ENCODE data around the gene ZCCHC24. TPM values are rescaled to one million over a fixed set of nuclear protein-coding genes. Genes with fewer than 3 reads are reported as not detected.

Gene ZCCHC24
- total RNA-seq, 1 experiment from 2014 or later, result 3.1 TPM

DNA sequence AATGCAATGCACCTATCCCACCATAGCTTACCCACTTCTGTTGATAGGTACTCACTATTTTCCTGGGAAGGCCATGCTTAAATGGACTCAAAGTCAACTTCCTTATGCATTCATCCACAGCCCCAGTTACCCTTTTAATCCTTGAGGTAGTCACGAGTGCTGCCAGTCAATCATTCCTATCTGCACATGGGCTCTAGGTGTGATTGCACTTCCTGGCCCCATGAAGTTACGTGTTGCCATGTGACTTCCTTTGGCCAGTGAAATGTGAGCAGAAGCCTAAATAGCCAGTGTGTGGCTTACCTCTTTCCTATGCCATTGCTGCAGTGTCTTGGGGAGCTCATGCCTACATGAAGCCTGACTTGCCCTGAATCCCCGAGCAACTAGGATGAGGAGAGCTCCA lies 43.4 kb upstream of the ZCCHC24 start:
- no peaks in the 10 kb centered on the region for H3K9me3 ChIP-seq
- ChIA-PET POLR2A (no interaction called here), CTCF (interaction anchor here (2.7 kb wide), 1 partner anchor 115 kb away, joined by 41 read pairs; no protein-coding TSS in a partner anchor)
- Mint-ChIP-seq H3K27ac (ENCODE audit: unreplicated experiment) (no peak overlapping the region), H3K4me1 (ENCODE audit: low read depth, unreplicated experiment) (peaks cover 6% of the 10 kb centered on the region), H3K9me3 (ENCODE audit: unreplicated experiment) (no peaks in the 10 kb centered on the region), H3K36me3 (ENCODE audit: insufficient read depth, unreplicated experiment) (no peaks in the 10 kb centered on the region), H3K27me3 (ENCODE audit: insufficient read depth, unreplicated experiment) (no peaks in the 10 kb centered on the region), H3K4me3 (ENCODE audit: unreplicated experiment) (no peak overlapping the region)
- BruUV-seq (replicated peaks), result no TSS peak
- intact Hi-C loops (cut with micrococcal nuclease; ENCODE audit: unreplicated experiment), result loop anchor here (5.0 kb wide), 1 partner anchor 102 kb away; no protein-coding TSS in a partner anchor
- no peak overlapping the region for H3K4me3 ChIP-seq (ENCODE audit: low read depth, low read length)
- DNase-seq, result no peak
- H3K36me3 ChIP-seq (ENCODE audit: control insufficient read depth, insufficient read depth, low read length), result no peaks in the 10 kb centered on the region
- no peaks in the 10 kb centered on the region; the same call in 1 of the 2 replicates for H3K27me3 ChIP-seq (replicated peaks; ENCODE audit: control insufficient read depth, insufficient read depth, low read length)
- no peak for TF ChIP-seq CTCF (IDR thresholded peaks at IDR 0.05; ENCODE audit: insufficient read depth in 1 of 2, low read depth in 1 of 2, low read length in 1 of 2, severe bottlenecking in 1 of 2, unreplicated experiment in 1 of 2)
- no peaks in the 10 kb centered on the region for H3K4me1 ChIP-seq

DNA sequence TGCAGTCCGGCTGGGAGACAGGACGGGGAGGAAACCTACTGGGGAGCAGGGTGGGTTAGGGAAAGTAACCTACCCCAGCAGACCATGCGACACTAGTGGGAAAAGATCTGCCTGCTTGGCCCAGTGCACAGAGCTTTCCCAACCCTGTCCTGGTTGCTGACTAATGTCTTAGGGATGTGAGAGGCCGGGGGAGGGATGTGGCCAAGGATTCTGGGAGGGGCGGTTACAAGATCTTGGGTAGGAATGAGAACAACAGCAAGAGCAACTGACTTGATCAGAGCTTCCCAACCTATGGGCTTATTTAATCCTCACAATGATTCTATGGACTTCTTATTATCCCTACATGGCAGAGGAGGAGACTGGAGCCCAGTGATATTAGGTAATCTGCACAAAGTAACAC lies 42.9 kb upstream of the ZCCHC24 start:
- H3K4me1 ChIP-seq, result no peaks in the 10 kb centered on the region
- peak in 1 of 2 experiments; percentile 17 for DNase-seq
- Mint-ChIP-seq H3K4me3 (ENCODE audit: unreplicated experiment) (no peak overlapping the region), H3K9me3 (ENCODE audit: unreplicated experiment) (no peaks in the 10 kb centered on the region), H3K27me3 (ENCODE audit: insufficient read depth, unreplicated experiment) (no peaks in the 10 kb centered on the region), H3K27ac (ENCODE audit: unreplicated experiment) (no peak overlapping the region), H3K4me1 (ENCODE audit: low read depth, unreplicated experiment) (peaks cover 6% of the 10 kb centered on the region), H3K36me3 (ENCODE audit: insufficient read depth, unreplicated experiment) (no peaks in the 10 kb centered on the region)
- no peaks in the 10 kb centered on the region for H3K36me3 ChIP-seq (ENCODE audit: control insufficient read depth, insufficient read depth, low read length)
- no peak overlapping the region for H3K4me3 ChIP-seq (ENCODE audit: low read depth, low read length)
- no peaks in the 10 kb centered on the region; the same call in 1 of the 2 replicates for H3K27me3 ChIP-seq (replicated peaks; ENCODE audit: control insufficient read depth, insufficient read depth, low read length)
- no peak for TF ChIP-seq CTCF (IDR thresholded peaks at IDR 0.05; ENCODE audit: insufficient read depth in 1 of 2, low read depth in 1 of 2, low read length in 1 of 2, severe bottlenecking in 1 of 2, unreplicated experiment in 1 of 2)
- BruUV-seq (replicated peaks), result no TSS peak
- ChIA-PET CTCF (interaction anchor here (0.8 to 2.7 kb wide), 6 partner anchors 14 to 114 kb away, joined by 3 to 41 read pairs (median 4); partner anchors contain the start of gene ZCCHC24), POLR2A (no interaction called here)
- intact Hi-C loops (cut with micrococcal nuclease; ENCODE audit: unreplicated experiment), result loop anchor here (5.0 kb wide), 1 partner anchor 101 kb away; no protein-coding TSS in a partner anchor
- H3K9me3 ChIP-seq, result no peaks in the 10 kb centered on the region

GRCh38 chr10:79487296-79488194 lies 42.1 kb upstream of the ZCCHC24 start:
- CTCF ChIA-PET, result interaction anchor here (0.8 to 2.7 kb wide), 7 partner anchors 13 to 114 kb away, joined by 3 to 41 read pairs (median 3); partner anchors contain the start of gene ZCCHC24
- no TSS peak for BruUV-seq (replicated peaks)
- Histone ChIP-seq H3K9me3 (no peaks in the 10 kb centered on the region), H3K36me3 (ENCODE audit: control insufficient read depth, insufficient read depth, low read length) (no peaks in the 10 kb centered on the region), H3K4me1 (no peaks in the 10 kb centered on the region), H3K27me3 (replicated peaks; ENCODE audit: control insufficient read depth, insufficient read depth, low read length) (no peaks in the 10 kb centered on the region; the same call in 1 of the 2 replicates), H3K4me3 (ENCODE audit: low read depth, low read length) (no peak overlapping the region)
- peak; percentile 68 to 85 for TF ChIP-seq CTCF (IDR thresholded peaks at IDR 0.05; ENCODE audit: insufficient read depth in 1 of 2, low read depth in 1 of 2, low read length in 1 of 2, severe bottlenecking in 1 of 2, unreplicated experiment in 1 of 2)
- no peak overlapping the region for H3K27ac Mint-ChIP-seq (ENCODE audit: unreplicated experiment)
- intact Hi-C loops (cut with micrococcal nuclease; ENCODE audit: unreplicated experiment), result loop anchor here (1.0 to 5.0 kb wide), 3 partner anchors 87 to 113 kb away; no protein-coding TSS in a partner anchor
- H3K9me3 Mint-ChIP-seq (ENCODE audit: unreplicated experiment), result no peaks in the 10 kb centered on the region
- peaks cover 6% of the 10 kb centered on the region for H3K4me1 Mint-ChIP-seq (ENCODE audit: low read depth, unreplicated experiment)
- H3K4me3 Mint-ChIP-seq (ENCODE audit: unreplicated experiment), result no peak overlapping the region
- peak; percentile 77 for DNase-seq
- POLR2A ChIA-PET, result interaction anchor here (0.6 kb wide), 1 partner anchor 132 kb away, joined by 3 read pairs; no protein-coding TSS in a partner anchor
- no peaks in the 10 kb centered on the region for H3K27me3 Mint-ChIP-seq (ENCODE audit: insufficient read depth, unreplicated experiment)
- H3K36me3 Mint-ChIP-seq (ENCODE audit: insufficient read depth, unreplicated experiment), result no peaks in the 10 kb centered on the region

Data from Caco-2 (cell line).